Lung microvascular endothelial cell (primary cell): ENCODE results near the gene BEST4. TPM values are rescaled to one million over a fixed set of nuclear protein-coding genes. Genes with fewer than 3 reads are reported as not detected.
"Not testable (repeated sequence)": the region's sequence is repeated elsewhere in the genome, so short reads cannot be mapped to it uniquely, and the experiment has no call there.

Source experiments
- DNase-seq, 2 donors: peaks; one replicate each; pipeline versions ENCODE4 v3.0.0 to v3.0.0-alpha.2; 2010; ENCODE audit warnings: low read depth in 2 of 2
- total RNA-seq: library from RNA; depleted of rRNA; stranded (reverse); fragments of >200 nt; gene quantifications from 2 replicates; pipeline ENCODE4 v1.2.1, GENCODE V29; 2014

Gene BEST4
- total RNA-seq, 1 donor from 2014 or later, result under 0.01 TPM

DNA sequence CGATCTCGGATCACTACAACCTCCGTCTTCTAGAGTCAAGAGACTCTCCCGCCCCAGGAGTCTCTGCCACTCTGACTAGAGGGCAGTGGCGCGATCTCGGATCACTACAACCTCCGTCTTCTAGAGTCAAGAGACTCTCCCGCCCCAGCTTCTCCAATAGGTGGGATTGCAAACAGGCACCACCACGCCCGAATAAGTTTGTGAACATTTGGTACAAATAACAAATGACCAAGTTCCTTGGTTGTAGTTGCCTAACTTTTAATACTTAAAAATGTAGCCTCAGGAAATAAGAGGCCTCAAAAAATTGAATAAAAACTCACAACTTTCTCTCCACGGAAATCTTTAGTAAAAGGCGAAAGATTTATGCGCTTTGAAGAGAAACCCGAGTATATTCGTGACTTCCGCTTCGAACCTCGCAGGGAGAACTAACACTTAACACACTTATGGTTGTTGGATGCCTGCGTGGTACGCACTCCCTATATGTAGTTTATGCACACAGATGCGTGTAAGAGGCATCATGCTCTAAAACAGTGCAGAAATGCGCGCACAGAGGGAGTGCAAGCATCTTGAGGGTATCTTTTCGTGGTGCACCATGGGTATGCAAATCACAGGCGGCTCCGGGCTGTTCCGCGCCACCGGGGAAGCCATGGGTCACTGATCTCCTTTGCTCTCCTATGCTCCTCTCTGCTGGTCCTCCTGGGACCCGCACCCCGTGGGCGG lies 31.8 kb upstream of the BEST4 start:
- DNase-seq, result peak; percentile 76 to 80

- DNase-seq, result peak in 1 of 2 donors; percentile 54
These were observed 31.2 kb upstream of the BEST4 start for GRCh38 chr1:44819196-44819607.

DNA sequence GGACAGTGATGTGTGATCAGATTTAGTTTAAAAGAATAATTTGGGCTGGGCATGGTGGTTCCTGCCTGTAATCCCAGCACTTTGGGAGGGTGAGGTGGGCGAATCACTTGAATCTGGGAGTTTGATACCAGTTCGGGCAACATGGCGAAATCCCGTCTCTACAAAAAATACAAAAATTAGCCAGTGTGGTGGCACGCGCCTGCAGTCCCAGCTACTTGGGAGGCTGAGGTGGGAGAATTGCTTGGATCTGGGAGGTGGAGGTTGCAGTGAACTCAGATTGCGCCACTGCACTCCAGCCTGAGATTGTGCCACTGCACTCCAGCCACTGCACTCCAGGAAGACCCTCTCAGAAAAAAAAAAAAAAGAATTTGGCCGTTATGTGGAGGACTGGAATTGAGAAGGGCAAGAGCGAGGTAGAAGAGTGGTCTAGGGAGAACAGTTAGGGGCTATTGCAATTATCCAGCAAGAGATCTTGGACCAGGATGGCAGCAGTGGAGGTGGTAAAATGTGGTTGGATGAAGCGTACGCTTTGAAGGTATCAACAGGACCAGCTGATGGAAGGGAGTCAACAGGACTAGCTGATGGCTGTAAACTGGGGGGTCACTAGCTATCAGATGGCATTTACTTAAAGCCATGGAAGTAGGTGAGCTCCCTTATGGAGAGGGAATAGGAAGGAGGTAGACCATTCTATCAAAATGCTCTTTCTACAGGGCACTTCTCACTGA lies 30.0 kb upstream of the BEST4 start:
- DNase-seq, result no peak

DNA sequence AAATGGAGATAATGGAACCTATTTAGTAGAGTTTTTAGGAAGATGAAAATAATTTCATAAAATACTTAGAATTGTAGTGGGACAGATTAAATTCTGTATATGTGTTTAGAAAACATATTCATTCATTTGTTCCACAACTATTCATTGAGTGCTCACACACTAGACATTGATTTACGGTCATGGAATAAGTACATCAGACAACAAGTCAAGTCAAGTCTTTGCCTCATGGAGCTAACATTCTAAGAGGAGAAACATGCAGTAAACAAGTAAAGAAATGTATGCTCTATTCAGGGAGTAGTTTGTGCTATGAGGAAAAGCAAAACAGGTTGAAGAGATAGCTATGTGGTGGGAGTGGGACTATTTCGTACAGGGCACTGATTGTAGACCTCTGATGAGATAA lies 29.3 kb upstream of the BEST4 start:
- DNase-seq, result no peak

DNA sequence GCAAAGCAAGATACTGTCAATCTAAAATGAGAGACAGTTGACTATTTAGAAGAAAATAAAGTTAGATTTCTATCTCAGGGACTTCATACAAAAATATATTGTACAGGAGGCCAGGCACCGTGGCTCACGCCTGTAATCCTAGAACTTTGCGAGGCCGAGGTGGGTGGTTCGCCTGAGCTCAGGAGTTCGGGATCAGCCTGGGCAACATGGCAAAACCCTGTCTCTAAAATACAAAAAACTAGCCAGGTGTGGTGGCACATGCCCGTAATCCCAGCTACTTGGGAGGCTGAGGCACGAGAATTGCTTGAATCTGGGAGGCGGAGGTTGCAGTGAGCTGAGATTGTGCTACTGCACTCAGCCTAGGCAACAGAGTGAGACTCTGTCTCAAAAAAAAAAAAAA lies 28.0 kb upstream of the BEST4 start:
- not testable (repeated sequence) for DNase-seq

DNA sequence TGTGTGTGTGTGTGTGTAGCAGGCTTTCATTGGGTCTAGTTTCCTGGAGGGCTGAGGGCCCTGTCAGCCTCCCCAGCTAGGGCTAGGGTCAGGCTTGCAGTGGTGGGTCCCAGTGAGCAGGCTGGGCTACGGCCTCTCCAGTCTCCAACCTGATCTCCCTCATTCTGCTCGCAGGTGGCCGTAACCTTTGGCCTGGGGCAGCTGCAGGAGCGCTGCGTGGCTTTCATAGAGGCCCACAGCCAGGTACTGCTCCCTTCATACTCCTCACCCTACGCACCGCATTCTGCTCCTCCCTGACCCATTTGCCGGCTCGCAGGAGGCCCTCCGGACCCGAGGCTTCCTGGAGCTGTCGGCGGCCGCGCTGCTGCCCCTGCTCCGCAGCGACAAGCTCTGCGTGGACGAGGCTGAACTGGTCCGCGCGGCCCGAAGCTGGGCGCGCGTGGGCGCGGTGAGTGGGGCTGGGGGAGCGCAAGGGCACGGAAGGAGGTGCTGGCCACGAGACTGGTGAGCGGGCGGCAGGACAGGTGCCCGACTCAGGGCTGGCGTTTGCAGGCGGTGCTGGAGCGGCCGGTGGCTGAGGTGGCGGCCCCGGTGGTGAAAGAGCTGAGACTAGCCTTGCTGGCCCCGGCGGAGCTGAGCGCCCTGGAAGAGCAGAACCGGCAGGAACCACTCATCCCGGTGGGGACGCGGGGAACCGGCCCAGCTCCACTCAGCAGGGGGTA lies 25.0 kb upstream of the BEST4 start:
- no peak for DNase-seq

- no peak for DNase-seq
These were observed 23.3 kb upstream of the BEST4 start for GRCh38 chr1:44811234-44811633.

GRCh38 chr1:44810762-44811105 lies 22.8 kb upstream of the BEST4 start:
- not testable (repeated sequence) for DNase-seq

- peak; percentile 41 to 53 for DNase-seq
These were observed 22.3 kb upstream of the BEST4 start for GRCh38 chr1:44810101-44810761.

GRCh38 chr1:44808938-44809917 lies 21.3 kb upstream of the BEST4 start:
- peak; percentile 63 to 84 for DNase-seq

GRCh38 chr1:44808063-44808937 lies 20.3 kb upstream of the BEST4 start, which contains the start of gene BTBD19:
BTBD19 (plus strand) TSS chr1:44808523; CDS start chr1:44808821, 298 bp downstream.
- peak; percentile 94 to 95 for DNase-seq

GRCh38 chr1:44807364-44808062 lies 19.5 kb upstream of the BEST4 start:
- DNase-seq, result peak; percentile 100

DNA sequence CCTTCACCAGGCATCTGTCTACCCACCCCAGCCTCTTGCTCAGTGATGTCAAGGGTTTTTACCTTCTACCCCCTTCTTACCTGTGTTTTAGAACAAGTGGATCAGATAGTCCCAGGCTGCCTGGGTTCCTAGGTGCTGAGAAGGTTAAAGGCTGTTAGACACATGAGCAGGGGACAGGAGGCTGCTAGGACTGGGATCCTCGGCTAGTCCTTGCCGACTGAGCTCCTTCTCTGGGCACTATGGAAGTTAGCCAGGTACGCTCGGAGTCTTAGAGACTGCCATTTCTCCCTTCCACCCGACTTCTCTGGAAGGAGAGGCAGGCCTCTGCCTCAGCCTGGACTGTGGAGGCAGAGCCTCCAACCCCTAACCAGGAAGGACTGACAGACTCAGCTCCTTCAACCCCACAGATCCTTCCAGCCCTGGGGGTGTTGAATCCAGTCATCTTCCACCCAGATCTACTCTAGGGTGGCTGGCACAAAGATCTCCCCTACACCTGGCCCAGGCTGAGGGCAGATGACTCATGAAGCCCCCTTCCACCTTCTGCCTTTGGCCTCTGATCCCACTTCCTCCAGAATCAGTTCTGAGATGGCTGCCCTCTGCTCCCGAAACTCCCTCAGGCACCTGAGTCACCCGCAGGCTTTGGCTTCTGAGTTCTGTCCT lies 18.9 kb upstream of the BEST4 start, which contains the start of gene DYNLT4:
DYNLT4 (minus strand) TSS at position 648 of the 660 bp plus-strand sequence. CDS start 683 bp downstream, outside the sequence.
- DNase-seq, result no peak

DNA sequence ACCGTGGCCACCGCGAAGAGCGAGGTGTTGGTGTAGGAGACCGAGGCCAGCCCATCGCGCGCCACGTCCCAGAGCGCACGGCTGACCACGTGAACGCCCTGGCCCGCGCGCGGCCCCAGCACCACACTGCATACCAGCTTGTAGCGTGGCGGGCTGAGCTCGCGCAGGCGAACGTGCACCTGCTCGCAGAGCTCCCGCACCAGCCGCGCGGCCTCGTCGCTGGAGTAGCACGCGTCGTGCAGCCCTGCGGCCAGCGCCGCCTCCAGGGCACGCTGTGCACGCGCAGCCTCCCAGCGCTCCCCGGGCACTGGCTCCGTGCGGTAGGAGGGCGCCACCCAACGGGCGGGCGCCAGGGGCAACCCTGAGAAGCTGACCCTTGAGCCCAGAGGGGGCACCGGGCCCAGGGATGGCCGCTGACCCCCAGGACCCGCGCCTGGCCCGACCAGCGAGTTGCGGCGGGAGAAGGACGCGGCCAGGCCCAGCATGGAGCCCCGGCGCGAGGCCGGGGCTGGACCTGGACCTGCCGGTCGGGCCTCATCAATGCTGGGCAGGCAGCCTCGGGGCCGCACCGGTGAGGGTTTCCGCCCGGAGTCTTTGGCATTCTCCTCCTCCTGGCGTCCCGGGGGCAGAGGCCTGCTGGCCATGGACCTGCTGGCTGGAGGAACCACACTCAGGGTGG lies 18.2 kb upstream of the BEST4 start:
- DNase-seq, result no peak

DNA sequence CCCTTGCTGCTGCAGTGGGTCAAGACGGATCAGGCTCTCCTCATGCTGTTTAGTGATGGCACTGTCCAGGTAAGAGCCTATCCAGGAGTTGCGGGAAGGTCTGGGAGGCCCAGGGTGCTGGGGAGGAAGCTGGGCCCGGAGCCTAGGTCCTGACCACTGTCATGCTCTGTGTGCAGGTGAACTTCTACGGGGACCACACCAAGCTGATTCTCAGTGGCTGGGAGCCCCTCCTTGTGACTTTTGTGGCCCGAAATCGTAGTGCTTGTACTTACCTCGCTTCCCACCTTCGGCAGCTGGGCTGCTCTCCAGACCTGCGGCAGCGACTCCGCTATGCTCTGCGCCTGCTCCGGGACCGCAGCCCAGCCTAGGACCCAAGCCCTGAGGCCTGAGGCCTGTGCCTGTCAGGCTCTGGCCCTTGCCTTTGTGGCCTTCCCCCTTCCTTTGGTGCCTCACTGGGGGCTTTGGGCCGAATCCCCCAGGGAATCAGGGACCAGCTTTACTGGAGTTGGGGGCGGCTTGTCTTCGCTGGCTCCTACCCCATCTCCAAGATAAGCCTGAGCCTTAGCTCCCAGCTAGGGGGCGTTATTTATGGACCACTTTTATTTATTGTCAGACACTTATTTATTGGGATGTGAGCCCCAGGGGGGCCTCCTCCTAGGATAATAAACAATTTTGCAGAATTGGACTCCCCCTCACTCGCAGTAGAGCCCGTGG lies 17.5 kb upstream of the BEST4 start:
- DNase-seq, result no peak

GRCh38 chr1:44803312-44804095 lies 15.5 kb upstream of the BEST4 start:
- peak in 1 of 2 donors; percentile 31 for DNase-seq

DNA sequence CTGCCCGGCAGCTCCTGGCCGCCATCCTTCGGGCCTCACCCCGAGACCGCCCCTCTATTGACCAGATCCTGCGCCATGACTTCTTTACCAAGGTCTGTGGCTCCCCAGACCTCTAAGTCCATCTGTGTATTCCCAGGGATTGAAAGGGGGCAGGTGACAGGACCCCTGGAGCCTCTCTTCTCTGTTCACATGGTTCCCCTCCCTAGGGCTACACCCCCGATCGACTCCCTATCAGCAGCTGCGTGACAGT lies 15.0 kb upstream of the BEST4 start:
- DNase-seq, result no peak
